Measurements from ENCODE around the gene DSCAML1.

DSCAML1 gene

GRCh38 chr11:117441146-117441975 lies 355.7 kb downstream of the DSCAML1 start:
- in situ Hi-C loops (cut with MboI; ENCODE audit: low sequenced_read_pairs), result no loop called here

- in situ Hi-C loops (cut with MboI; ENCODE audit: low sequenced_read_pairs), result no loop called here
These were observed 356.8 kb downstream of the DSCAML1 start for GRCh38 chr11:117440258-117440657.

DNA sequence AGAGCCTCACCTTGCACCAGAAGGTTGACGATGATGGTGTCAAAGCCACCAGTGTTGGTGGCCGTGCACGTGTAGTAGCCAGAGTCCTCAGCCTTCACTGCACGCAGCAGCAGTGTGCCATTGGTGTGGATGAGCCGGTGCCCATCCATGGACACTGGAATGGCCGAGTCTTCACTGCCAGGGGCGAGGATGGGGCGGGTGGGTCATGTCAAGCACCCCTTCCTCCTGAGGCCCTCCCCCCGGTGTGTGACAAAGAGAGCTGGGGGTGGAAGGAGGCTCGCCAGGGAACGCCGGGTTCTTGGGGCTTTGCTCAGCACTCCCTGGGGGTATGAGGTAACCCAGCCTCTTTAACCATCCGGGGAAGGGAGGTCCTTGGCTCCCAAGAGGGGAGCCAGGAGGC lies 357.8 kb downstream of the DSCAML1 start:
- in situ Hi-C loops (cut with MboI; ENCODE audit: low sequenced_read_pairs), result no loop called here

GRCh38 chr11:117438371-117439000 lies 358.5 kb downstream of the DSCAML1 start:
- in situ Hi-C loops (cut with MboI; ENCODE audit: low sequenced_read_pairs), result no loop called here

- in situ Hi-C loops (cut with MboI; ENCODE audit: low sequenced_read_pairs), result no loop called here
These were observed 359.3 kb downstream of the DSCAML1 start for GRCh38 chr11:117437791-117438130.

- in situ Hi-C loops (cut with MboI; ENCODE audit: low sequenced_read_pairs), result no loop called here
These were observed 359.8 kb downstream of the DSCAML1 start for GRCh38 chr11:117437041-117437790.

DNA sequence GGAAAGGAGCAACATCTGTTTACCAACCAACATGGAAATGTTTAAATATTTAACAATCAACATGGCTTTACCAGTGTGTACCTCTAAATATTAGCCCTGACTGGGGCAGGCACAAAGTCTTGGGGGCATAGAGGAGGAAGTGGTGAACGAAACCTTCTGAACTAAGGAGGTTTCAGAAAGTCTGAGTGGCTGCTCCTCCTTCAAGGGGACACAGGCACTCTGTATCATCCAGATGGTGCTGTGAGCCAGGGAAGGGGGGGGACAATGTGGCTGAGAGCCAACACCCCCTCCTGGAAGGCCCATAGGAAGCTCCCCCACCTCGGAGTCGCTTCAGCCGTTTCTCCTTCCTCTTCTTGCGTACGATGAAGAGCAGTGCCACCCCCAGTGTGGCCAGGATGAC lies 361.7 kb downstream of the DSCAML1 start:
- in situ Hi-C loops (cut with MboI; ENCODE audit: low sequenced_read_pairs), result no loop called here

GRCh38 chr11:117434481-117434880 lies 362.5 kb downstream of the DSCAML1 start:
- in situ Hi-C loops (cut with MboI; ENCODE audit: low sequenced_read_pairs), result no loop called here

DNA sequence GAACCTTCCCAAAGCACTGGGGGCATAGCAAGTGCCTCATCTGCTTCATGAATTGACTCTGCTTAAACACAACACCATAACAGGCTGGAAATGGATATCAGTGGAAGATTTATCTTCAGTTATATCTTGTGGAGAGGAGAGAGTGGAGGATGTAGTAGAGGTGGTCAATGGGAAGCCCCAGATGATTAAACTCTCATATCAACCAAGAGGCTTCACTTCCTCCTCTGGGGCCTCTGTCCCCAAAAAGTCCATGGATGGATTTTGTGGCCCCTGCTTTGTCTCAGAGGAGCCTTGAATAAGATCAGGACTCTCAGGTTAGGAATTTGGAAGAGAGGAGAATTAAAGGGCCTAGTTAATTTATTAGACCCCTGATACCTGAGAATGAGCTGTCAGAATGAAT lies 363.3 kb downstream of the DSCAML1 start:
- in situ Hi-C loops (cut with MboI; ENCODE audit: low sequenced_read_pairs), result no loop called here

GRCh38 chr11:117431436-117431835 lies 365.6 kb downstream of the DSCAML1 start:
- in situ Hi-C loops (cut with MboI; ENCODE audit: low sequenced_read_pairs), result no loop called here

DNA sequence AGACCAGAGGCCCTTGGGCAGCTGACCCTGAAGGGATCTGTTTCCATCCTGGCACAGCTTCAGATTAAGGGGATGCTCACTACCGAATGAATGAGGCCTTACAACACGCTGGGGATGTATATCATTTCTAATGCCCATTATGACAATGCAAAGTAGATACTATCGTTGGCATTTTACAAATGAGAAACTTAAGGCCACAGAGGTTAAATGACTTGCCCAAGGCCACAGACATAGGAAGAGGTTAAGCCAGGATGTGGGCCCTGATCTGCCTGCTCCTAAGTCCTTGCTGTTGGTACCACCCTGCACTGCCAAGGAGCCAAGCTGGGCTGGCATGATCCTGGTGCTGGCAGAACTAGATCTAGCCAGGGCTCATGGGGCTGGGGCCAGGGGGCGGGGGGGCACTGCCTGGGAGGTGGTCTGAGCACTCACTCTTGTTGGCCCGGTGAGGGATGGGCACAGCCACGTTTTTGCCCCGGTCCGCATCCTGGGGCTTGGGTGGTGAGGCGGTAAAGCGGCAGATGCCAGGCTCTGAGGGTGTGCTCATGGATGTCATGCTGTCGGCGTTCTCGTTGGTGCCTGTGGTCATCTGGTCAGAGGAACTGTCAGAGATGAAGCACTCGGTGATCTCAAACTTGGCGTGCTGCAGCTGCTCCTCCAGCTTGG lies 366.6 kb downstream of the DSCAML1 start:
- in situ Hi-C loops (cut with MboI; ENCODE audit: low sequenced_read_pairs), result no loop called here

DNA sequence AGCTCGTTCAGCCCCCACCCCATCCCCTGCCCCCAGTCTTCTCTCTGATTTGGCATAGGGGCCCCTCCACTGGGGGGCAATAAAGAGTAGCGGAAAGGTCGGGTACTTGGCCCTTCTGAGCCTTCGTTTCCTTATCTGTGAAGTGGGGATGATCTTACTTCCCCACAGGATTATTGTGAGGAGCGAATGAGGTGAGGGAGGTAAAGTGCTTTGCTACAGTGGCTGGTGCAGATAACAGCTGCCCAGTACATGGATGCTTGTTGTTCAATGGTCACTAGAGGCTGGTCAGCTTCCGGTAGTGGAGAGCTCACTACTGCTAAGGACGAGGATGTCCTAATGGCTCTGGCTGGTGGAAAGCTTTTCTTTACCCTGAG lies 368.2 kb downstream of the DSCAML1 start:
- in situ Hi-C loops (cut with MboI; ENCODE audit: low sequenced_read_pairs), result no loop called here

DNA sequence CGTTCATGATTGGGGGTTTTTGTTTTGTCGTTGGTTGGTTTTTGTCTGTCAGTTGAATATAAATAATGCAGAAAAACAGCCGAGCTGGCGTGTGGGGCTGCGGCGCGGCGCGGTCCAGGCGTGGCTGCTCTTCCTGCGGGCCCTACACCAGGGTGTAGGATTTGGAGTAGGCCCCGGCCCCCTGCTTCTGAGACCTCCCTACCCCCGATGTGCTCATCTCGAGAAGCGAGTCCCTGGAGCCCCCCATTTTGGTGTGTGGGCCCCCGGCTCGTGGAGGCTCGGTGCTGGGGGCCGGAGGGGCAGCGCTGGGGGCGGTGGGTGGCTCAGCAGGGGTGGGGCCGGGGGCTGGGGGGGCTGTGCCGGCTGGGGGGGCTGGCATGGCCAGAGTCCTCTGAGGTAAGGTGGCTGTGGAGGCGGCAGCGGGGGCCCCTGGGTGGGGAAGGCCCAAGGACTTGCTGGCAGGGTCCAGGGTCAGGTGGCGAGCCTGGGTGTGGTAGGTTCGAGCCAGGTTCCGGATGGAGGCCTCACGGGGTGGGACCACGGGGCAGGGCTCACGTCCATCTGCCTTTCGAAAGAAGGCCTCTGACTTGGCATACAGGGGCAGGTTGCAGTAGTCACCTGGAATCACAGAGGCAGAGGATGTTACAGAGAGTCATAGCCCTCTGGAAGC lies 368.7 kb downstream of the DSCAML1 start:
- in situ Hi-C loops (cut with MboI; ENCODE audit: low sequenced_read_pairs), result no loop called here

DNA sequence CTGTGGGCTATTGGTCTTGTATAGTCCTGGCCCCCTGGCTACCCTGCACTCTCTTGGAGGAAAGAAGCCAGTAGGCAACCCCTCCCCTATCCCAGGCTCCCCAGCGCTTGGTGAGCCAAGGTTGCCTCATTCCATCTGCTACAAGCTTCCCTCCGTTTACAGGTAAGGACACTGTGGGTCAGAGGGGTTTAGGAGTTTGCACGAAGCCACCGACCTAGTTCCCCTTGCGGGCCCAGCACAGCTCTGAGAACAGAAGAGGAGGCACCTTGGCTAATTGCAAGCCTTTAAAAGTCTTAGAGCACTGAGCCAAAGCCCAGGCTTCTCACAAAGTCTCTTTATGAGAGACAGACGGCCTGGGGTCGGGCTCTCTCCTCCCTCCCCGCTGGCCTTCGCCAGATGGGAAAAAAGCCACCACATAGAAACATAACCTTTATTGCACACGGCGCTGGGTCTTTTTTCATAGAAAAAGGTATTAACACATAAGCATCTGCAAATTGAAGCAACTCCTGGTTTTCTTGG lies 369.6 kb downstream of the DSCAML1 start:
- in situ Hi-C loops (cut with MboI; ENCODE audit: low sequenced_read_pairs), result no loop called here

DNA sequence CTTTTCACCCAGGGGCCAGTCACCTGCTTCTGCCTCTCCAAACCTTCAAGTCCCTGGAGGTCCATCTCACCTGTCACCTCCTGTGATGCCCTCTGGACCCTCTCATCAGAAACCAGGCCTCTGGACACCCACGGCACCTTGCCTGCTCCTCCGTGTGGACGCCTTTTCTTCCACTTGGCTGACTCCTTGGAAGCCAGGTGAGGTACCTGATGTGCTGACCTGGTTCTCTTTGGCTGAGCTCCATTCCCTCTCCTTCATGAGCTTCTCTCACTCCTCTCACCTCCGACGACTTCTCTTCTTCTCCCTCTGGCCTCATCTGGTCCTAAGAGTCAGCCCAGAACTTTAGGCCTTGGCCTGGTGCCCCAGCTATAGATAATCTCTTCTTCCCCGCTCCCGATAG lies 370.1 kb downstream of the DSCAML1 start:
- in situ Hi-C loops (cut with MboI; ENCODE audit: low sequenced_read_pairs), result no loop called here

DNA sequence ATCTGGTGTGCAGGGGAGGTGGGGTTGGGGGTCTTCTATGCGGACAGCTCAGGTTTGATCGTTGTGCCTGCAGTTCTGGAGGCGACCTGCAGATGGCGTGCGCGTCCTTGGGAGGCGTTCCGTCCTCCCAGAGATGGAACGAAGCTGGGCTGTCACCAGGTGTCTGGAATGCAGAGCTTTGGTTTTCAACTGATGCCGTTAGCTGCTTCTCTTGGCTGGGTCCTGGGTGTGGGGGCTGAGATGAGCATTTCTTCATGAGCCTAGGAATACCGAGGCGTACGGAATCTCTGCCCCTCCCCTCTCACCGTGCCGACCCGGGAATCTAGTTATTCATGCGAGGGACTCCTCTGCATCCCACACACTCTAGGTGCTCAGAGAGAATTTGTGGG lies 370.7 kb downstream of the DSCAML1 start:
- in situ Hi-C loops (cut with MboI; ENCODE audit: low sequenced_read_pairs), result no loop called here

DNA sequence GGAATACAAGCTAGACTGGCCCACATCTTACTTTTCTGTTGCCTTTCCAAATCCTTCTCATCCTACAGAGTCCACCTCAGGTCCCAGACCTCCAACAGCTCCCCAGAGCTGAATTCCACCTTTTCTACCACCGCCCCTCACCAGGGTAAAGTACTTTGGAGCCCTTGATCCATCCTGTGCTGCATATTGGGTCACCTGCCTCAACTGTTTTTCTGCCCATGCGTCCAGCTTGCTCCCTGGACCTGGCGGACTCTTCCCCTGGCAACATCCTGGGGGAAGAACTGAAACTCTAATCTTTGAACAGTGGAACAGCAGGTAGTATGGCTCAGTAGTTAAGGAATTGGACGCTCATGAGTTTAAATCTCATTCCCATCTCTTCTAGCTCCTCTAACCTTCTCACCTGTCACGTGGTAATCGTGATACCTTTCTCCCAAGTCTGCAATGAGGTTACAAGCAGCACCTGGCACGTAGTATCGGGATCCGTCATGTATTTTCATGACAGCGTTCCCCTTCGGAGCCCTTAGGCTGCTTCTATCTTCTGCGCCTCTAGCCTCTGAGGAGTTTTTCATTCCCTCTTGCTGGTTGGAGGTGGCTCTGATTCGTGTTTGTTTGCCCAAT lies 371.2 kb downstream of the DSCAML1 start:
- in situ Hi-C loops (cut with MboI; ENCODE audit: low sequenced_read_pairs), result no loop called here

- in situ Hi-C loops (cut with MboI; ENCODE audit: low sequenced_read_pairs), result no loop called here
These were observed 372.2 kb downstream of the DSCAML1 start for GRCh38 chr11:117424781-117425180.

DNA sequence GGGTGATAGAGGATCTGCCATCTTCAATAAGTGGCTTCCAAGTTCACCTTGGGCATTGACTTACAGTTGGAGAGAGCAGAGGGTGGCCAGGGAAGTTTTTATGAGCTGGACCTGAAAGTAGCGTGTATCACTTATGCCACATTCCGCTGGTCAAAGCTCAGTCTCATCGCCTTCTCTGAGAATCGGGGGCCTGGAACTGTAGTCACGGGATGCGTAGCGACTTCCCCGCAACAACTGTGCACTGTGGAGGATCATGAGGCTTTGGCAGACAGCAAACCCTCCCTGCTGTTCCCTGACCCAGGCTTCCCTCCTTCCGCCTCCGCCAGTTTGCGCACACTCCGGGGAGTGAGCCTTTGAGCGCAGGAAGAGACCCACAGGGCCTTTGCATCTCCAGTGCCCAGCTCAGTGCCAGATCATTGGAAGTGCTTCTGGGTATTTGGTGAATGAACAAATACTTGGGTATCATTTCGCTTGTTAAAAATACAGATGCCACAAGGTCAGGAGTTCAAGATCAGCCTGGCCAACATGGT lies 373.9 kb downstream of the DSCAML1 start:
- in situ Hi-C loops (cut with MboI; ENCODE audit: low sequenced_read_pairs), result no loop called here

DNA sequence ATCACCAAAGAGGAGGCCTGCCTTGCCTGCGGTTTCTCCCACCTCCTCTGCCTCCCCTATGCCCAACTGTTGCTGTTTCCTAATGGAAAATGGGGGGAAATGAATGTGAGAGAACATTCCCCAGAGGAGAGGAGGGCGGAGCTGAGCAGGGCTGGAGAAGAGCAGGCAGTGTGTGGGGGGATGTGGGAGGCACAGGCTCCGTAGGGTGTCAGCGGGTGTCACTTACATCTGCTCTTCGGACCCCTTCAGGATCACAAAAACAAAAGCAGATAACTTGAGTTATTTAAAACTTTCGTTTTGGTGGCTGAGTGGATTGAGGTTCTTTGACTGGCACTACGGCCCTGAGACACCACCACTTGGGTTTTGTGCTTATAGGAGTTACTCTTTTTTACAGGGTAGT lies 375.5 kb downstream of the DSCAML1 start:
- in situ Hi-C loops (cut with MboI; ENCODE audit: low sequenced_read_pairs), result no loop called here

Measured in hTERT RPE-1 (cell line).